Esophagus squamous epithelium (tissue), 4 donors: ENCODE measurements around the gene NMBR.

Source experiments
- CTCF ChIP-seq, 6 experiments: fragments of 450-650 bp in 4 of 6; fragments of 200-600 bp in 2 of 6; sonication (generic) in 2 of 6; IDR thresholded peaks; one replicate each; pipeline ENCODE4 v1.5.1; 2016 to 2019; ENCODE audit warnings: antibody characterized with exemption in 6 of 6, mild to moderate bottlenecking in 4 of 6, moderate library complexity in 4 of 6
- POLR2A ChIP-seq, 4 donors: fragments of 450-650 bp; IDR thresholded peaks; one replicate each; pipeline ENCODE4 v1.6.1; 2017; ENCODE audit warnings: antibody characterized with exemption in 4 of 4, mild to moderate bottlenecking in 4 of 4, moderate library complexity in 3 of 4

- no peak for TF ChIP-seq POLR2A (IDR thresholded peaks at IDR 0.05)
- TF ChIP-seq CTCF (IDR thresholded peaks at IDR 0.05) = no peak
These were observed 31.2 kb upstream of the NMBR start for GRCh38 chr6:142178129-142178528.
